ENCODE results near the gene PNMA8A.

Gene PNMA8A

DNA sequence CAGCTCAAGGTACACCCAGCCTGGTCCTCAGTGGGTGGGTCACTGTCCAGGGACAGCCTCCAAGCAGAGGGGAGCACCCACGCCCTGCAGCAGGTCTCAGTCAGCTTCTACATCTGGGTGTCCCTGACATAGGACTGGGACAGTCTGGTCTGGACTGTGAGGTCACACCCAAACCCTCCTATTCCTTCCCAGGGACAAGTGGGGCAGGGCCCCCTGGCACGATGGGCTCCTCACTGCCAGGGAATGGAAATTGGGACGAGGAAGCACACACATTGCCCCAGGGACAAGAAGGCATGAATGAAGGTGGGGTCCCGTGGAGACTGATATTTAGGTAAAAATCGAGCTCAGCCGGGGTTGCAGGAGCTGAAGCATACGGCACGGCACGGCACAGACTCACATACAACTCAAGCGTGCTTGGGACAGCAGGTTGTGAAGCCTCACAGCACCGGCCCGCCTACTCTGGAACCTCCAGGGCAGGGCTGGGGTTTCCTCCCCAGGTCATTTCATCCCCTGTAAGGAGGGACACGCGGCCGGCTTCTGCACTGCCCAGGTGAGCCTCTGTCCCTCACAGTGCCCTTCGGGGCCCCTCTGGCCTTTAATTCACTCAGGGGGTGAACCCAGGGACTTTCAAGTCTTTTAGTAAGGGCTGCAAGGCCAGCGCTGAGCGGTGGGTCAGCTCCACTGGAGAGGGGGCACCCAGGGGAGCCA lies 20.8 kb upstream of the PNMA8A start:
- no peak for DNase-seq (ENCODE audit: low spot score)

DNA sequence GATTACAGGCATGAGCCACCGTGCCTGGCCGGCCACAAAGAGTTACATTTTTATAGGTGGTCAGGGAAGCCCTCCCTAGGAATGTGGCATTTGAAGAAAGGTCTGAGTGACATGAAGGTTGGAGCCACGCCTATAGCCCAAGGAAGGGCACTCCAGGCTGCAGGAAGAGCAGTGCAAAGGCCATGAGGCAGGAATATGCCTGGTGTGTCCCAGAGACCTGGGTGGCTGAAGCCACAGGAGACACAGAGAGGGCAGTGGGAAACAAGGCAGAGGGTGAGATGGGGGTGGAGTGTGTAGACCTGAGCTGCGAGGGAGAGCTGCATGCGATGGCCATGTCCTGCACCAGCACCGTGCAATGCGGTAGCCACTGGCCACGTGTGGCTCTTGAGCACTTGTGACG lies 19.4 kb upstream of the PNMA8A start:
- DNase-seq (ENCODE audit: low spot score) = no peak

DNA sequence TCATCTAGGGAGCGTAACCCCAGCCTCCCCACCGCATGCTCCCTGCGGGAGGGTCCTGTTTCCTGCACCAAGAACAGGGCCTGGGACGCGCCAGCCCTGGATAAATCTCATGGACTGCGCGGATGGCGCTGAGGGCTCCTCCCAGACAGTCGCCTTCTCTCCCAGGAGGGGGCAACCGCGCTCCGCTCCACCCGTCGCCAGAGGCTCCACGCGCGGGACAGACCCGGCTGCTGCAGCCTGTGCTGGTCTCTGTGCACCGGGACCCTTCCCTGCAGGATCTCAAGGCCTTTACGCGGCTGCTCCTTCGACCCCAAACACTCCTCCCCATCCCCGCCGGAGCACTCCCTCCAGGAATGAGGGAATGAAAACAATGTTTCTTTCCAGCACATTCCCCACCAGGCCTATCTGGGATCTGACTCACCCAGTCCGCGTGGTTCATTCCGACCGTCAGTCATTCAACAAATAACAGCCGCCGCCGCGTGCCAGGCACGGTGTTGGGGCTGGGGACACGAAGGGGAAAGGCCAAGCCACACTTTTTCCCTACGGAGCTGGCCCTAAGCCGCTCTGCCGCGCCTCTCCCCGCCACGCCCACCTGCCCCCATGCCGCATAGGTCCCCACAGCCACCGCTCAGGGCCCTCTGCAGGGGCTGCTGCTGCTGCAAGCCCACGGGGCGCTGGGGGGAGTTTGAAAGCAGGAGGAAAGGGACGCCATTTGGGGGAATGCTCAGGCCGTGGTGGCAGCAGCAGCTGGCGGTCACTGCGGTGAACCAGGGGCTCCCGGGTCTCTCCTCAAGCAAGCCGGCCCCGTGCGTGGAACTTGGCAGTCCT lies 18.3 kb upstream of the PNMA8A start:
- no peak for DNase-seq (ENCODE audit: low spot score)

DNA sequence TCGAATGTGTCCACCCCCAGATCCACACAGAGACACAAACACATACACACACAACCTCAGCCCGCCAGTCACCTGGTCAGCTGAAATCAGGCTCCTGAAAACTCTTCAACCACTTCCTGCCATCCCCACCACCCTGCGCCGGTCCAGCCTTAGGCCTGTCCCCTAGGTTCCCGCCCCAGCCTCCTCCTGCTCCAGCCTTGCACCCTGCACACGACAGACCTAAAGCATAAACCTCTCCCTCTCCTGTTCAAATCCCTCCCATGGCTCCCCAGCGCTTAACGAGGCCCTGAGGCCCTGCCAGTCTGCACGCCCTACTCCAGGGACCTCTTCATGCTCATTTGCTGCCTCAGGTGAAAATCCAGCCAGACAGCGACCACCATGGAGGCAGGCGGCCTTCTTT lies 17.2 kb upstream of the PNMA8A start:
- DNase-seq (ENCODE audit: low spot score) = no peak

DNA sequence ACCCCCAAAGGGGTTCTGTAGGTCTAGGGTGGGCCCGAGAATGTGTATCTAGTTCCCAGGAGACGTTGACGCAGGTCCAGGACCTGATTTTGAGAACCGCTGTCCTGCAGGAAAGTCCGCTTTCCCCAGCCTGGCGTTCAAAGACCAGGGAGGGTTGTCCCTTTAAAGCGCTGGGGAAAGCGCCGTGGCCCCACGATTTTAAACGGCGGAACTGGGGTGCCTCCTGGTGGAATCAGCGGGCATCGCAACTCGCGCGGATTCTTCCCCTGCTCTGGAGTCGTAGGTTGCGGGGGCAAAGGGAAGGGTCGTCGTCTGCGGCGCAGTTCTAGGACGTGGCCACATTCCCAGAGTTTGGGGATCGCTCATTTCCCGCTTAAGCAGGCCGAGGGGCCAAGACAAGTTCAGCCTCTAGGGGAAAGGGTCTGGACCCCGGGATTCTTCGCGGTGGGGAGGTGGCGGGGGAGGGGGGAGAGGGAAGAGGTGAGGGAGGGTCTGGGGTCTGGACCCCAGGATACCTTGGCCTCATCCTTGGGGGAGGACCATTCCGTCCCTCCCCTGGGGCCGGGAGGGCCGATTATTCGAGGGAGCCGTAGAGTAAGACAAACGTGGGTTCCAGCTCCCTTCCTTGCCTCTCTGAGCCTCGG lies 16.6 kb upstream of the PNMA8A start:
- DNase-seq (ENCODE audit: low spot score) = peak; percentile 63

DNA sequence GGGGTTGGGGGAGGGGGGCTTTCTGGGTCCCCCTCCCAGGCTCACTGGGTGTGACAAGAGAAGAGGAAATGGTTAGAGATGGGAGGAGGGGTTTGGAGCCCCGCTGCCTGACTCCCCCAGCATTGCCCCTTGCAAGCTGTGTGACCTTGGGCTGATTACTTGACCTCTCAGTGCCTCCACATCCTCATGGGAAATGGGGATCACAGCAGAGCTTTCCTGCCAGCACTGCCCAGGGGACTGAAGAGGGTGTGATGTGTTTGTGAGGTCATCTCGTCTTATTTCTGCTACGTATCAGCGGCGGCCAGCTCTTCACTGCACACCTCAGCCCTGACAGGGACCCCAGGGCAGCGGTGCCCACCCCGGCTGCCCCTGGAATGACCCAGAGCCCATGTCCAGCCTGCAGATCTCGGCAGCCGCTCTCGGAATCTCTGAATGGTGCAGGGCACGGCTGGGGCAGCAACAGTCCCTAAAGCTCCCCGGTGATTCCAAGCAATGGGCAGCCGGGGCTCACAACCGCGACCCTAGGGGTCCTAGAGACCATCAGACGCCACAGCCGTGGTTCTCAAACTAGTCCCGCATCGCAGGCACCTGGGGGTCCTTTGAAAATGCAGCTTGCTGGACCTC lies 15.9 kb upstream of the PNMA8A start:
- DNase-seq (ENCODE audit: low spot score) = no peak

DNA sequence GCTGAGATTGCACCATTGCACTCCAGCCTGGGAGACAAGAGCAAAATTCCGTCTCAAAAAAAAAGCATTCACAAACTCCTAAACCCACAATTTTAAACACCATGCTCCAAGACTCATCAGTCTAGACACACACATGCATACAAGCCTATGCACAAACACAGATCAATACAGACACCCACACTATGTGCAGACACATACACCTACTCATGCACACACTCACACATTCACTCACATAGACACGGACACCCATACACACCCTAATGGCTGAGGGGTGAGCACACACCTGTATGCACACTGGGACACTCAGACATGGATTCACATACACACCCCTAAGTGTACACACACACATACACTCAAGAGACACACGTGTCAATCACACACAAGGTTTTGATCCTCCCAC lies 15.0 kb upstream of the PNMA8A start:
- no peak for DNase-seq (ENCODE audit: low spot score)

DNA sequence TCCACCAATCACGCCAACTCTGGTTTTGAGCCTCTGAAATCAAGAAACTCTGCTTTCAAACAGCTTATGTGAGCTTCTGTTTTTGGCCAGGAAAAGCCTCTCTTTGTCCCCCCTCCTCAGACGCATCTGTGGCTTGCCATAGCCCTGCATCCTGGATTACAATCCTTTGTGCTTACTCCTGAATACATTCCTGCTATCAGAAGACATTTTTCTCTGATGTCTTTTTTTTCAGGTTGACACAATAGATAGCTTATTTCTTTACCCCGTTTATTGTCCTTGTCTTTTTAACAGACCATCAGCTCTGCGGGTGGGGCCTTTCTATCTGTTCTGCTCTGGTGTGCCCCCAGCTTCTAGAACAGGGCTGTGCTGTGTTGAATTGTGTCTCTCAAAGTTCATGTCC lies 13.3 kb upstream of the PNMA8A start:
- DNase-seq (ENCODE audit: low spot score) = no peak

DNA sequence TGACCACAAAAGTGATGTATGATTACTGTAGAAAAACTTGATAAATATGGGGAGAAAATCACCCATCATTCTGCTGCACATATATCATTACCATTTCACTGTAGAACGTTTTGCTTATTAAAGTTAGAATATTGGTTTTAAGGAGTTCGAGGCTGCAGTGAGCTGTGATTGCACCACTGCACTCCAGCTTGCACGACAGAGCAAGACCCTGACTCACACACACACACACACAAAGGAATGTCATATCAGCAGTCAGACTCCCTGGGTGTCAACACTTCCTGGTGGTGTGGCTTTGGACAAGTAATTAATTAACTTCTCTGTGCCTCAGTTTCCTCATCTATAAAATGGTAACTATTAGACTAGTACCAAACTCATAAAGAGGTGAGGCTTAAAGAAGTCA lies 11.3 kb upstream of the PNMA8A start:
- no peak for DNase-seq (ENCODE audit: low spot score)

DNA sequence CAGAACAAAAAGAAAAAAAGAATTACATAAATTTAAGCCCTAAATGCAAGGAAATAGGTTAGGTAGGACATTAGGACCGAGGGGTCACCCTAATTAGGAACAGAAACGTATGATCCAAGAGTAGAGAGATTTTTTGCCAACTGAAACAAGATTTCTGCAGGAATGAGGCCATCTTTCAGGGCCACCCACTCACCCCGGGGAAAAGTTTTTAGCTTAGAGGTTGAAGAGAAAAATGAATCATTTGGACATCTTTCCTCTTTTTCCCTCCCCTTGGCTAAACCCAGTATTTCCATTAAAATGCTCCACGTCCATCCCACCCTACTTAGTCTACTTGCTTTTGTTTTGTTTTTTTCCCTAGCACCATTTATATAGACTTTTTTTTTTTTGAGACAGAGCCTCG lies 10.6 kb upstream of the PNMA8A start:
- no peak for DNase-seq (ENCODE audit: low spot score)

DNA sequence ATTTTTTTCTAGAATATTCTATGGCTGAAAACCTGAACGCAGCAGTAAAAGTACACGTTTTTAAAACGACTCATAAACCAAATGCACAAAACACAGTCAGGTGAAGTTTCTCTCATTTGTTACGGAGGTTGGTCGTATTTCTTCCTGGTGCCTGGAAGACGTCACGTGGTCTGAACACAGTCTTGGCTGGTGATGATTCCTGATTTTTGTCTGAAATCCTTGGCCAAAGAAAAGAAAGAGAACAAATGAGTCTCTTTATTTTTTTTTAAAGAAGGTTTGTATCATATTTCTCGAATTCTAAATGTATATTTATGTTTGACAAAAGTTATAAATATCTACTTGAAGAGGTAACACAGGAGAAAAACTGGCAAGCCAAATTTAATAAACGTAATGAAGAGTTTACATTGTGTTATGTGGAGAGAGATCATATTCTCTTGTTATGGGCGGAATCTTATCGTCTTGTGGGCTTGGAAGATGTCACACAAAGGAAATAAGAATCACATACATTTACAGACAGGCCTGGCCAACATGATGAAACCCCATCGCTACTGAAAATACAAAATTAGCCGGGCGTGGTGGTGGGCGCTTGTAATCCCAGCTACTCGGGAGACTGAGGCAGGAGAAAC lies 10.0 kb upstream of the PNMA8A start:
- no peak for DNase-seq (ENCODE audit: low spot score)

DNA sequence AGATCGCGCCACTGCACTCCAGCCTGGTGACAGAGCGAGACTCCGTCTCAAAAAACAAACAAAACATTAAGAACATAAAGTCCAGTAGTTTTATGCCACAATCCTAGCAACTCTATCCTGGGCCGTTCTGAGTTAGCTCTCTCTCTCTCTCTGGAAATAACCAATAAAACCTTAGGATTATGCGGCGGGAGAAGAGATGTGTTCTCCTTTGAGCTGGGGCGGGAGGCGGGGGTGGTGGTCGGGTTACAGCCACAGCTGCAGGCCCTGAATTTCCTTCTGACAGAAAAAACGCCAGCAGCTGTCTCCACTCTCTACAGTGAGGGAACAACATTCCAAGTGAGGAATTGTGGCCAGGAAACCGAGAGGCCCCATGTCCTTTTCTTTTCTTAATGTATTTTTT lies 9.1 kb upstream of the PNMA8A start:
- DNase-seq (ENCODE audit: low spot score) = no peak

DNA sequence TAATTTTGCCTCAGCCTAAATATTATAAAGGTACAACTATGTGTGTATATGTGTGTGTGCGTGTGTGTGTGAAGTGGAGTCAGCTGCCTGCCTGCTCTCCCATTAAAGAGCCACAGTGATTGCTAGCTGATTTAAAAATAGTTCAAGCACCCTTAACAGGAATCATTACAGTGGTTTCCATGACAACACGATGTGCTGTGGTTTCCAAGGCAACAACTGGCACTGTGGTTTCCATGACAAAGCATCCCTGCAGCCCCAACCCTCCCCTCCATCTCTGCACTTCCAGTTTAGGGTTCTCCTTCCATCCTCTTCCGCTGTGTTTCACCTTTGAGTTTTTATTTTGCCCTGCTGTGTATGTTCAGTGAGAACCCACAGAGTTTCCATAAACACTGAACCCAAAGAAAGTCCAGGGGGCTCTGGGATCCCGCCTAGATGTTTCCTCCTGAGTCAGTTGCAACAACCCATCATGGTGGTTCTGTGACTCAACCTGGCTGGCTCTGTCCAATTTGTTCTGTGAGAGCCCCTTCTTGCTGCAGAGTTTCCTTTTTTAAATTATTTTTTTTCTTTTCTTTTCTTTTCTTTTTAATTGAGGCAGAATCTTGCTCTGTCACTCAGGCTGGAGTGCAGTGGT lies 7.1 kb upstream of the PNMA8A start:
- no peak for DNase-seq (ENCODE audit: low spot score)

DNA sequence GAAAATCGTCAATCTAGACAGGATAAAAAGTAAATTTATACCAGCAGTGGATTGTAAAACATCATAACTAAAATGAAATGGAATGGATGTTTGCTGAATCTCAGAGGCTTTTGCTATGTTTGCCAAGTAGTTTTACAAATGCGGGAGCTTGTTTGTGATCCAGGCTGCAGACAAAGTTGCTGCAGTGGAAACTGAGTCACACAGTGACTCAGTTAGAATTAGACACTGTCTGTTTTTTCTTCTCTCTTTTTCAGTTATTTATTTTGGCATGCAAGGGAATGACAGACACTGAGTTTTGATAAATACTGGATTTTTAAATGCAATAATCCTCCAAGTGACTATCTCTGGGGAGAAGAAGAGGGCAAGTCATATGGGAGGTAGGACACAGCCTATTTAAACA lies 4.6 kb upstream of the PNMA8A start:
- DNase-seq (ENCODE audit: low spot score) = no peak

DNA sequence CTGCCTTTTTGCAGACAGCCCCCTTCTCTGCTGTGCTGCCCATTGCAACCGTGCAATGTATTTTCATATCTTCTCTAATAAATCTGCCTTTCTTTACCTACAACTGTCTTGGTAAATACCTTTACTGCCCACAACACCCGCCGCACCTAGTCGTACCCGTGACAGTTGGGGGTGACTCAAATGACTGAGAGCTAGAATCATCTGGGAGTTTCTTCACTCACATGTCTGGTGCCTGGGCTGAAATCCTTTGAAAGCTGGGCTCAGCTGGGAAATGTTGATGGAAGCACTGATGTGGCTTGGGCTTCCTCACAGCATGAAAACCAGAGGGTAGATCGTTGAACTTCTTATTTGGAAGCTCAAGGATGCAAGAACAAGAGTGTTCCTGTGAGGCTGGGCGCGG lies 2.8 kb upstream of the PNMA8A start:
- no peak for DNase-seq (ENCODE audit: low spot score)

DNA sequence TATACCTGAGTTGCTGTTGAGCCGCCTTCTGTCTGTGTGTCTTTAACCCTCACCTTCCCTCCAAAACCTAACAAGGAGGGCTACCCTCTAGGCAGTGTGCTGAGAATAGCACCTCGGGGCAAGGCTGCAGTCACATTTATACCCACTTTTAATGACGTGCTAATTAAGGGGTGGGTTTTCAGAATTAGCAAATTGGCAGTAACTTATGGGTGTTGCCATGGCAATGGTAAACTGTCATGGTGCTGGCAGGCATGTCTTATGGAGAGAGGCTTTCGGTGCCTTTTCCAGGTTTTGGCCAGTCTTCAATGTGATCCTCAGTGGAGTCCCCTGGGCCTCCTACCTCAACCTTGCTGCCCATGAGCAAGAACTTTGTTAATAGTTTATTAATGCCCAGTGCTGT lies 1.2 kb upstream of the PNMA8A start:
- no peak for DNase-seq (ENCODE audit: low spot score)

DNA sequence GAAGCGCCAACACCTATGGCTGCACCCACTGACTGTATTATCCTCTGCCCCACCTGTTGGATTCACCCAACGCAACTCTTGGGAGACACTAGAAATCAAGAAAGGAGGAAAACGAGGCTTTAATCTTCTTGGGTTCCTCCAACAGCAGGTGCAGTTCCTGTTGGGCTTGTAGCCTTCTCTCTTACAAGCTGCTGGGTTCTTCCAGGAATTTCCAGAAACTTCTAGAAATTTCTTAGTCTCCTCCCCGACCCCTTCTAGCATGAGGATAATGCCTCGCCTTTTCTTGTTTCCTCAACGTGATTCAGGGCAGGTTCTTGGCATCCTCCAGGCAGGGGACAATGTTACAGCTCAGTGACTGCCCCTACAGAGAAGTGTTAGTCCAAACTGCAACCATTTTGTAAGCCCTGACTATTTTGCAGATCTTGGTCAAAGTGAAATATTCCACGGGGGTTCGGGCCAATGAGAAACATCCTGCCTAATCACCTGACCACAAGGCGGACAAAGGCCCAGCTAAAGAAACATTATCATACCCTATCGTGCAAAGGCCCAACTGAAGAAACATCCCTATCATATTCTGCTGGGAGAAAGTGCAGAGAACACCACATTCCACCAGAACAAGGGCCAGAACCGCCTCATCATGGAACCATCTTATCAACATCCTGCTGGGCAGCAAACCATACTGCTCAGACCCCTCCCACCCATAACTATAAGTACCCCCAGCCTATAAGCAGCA lies 614 bp upstream of the PNMA8A start:
- DNase-seq (ENCODE audit: low spot score) = no peak

DNA sequence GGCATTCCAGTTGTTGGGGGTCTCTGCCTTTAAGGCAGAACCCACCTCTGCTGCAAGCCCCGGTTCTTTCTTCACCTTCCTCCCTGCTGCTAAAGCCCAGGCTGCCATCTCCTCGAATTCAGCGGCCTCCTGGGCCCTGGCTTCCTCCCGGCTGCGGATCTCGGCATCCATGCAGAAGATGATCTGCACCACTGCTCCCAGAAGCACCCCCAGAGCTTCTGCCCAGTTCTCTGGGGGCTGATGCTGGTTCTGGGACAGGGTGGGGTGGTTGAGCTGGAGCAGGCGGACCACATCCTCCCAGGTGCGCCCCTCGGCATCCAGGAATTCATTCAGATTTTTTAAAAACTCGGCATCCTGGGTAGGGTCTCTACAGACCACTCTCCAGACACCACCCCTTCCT lies 987 bp downstream of the PNMA8A start:
- DNase-seq (ENCODE audit: low spot score) = no peak

DNA sequence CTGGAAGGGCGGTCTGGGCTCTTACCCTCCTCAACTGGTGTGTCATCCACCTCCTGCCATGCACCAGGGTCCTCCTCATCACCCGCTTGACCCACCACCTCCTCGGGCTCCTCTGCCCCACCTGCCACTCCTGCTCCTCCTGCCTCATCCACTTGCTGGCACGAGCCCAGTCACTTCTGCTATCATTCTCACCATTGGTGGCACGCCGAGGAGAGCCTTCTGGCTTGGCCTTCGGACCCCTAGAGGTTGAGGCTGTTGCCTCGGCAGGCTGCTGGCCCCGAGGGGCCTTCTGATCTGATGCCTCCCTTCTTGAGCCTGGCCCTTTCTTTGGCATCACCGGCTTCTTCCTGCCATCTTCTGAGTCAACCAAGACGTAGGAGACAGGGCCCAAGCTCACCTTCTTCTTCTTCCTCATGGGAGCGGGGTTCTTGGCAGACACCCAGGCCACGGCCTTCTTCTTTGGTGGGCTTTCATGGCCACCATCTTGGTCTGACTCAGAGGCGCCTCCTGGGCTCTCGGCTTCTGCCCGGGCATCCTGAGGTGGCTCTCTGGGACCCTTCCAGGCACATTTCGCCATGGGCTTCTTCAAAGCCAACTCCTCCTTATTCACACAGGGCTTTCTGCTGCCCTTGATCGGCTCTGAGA lies 1.7 kb downstream of the PNMA8A start:
- no peak for DNase-seq (ENCODE audit: low spot score)

DNA sequence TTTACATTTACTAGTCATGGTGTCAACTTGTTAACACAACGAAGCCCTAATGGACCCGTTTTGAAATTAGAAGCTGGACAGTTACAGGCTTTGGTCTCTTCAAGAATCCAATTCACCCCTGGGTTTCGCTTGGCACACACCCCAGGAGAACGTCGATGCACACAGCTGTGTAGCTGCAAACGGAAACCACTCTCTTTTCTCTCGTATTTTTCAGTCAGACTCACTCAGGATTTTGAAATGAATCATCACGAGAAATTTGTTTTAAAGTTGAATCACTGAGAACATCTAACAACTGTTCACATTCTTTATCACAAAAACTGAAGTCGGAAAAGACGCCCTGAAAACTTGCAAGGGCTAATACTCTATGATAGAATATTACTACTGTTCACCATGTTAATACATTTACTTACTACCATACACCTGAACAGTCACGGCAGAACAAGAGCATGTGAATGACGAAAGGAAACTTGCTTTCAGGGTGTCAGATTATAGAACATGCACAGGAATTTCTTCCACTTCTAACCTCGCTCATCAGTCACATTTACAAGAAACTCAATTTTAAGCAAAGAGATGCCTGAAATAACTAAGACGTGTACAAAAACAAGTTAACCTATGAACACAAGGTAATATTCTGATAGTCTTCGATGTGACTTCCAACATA lies 4.7 kb downstream of the PNMA8A start:
- no peak for DNase-seq (ENCODE audit: low spot score)
